IMR-90 (cell line): ENCODE results near the gene WDFY2.

Experiments
- FOS ChIP-seq: fragments of 150-350 bp; IDR thresholded peaks from 2 replicates; pipeline ENCODE4 v1.6.1; 2016; ENCODE audit warnings: low read depth, low read length
- POLR2A ChIP-seq: IDR thresholded peaks from 2 replicates; pipeline ENCODE4 v1.6.1; 2012; ENCODE audit warnings: mild to moderate bottlenecking, low read depth, low read length
- TF ChIP-seq, protein P1 (sequence below): conservative IDR thresholded peaks from 2 replicates; pipeline ENCODE4 v1.5.1; 2012; ENCODE audit warnings: mild to moderate bottlenecking, low read depth, low read length, improper control_type of control experiment

DNA sequence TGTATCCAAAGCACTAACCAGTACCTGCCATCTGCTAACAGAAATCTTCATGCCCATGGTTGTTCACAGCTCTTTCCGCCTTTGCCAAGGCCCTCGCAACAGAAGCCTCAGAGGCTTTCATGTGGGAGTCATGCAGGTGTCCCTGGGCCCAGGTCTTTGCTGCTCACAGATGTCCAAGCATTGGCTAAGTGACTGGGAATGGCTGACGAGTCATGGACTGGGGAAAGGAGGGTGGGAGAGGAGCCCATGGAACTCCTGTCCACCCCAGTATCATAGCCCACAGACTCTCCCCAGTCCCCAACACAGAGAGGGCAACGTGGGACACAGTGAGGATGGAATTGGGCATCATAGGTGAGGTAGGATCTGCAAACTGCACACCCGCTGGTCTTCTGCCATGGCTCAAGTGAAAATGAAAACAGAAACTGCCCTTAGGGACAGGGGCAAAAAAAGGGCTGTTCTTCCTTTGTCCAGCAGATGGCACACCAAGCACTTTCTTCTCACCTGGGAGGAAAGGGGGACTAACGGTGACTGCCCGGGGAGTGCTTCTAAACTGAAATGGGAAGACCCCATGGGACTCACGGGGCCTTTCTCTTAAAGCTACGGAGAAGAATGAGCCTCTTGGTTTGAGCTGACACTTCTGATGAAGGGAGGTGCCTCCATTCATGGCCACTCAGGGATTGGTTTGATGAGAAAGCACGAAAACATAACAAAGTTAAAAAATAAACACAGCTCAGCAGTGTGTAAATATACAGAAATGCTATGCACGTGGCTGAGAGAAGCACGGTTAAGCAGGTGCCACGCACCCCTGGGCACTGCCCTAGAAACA, 230.8 kb downstream of the WDFY2 start:
- TF ChIP-seq, protein P1, sequence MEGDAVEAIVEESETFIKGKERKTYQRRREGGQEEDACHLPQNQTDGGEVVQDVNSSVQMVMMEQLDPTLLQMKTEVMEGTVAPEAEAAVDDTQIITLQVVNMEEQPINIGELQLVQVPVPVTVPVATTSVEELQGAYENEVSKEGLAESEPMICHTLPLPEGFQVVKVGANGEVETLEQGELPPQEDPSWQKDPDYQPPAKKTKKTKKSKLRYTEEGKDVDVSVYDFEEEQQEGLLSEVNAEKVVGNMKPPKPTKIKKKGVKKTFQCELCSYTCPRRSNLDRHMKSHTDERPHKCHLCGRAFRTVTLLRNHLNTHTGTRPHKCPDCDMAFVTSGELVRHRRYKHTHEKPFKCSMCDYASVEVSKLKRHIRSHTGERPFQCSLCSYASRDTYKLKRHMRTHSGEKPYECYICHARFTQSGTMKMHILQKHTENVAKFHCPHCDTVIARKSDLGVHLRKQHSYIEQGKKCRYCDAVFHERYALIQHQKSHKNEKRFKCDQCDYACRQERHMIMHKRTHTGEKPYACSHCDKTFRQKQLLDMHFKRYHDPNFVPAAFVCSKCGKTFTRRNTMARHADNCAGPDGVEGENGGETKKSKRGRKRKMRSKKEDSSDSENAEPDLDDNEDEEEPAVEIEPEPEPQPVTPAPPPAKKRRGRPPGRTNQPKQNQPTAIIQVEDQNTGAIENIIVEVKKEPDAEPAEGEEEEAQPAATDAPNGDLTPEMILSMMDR: peak; percentile 79
- TF ChIP-seq POLR2A (no peak), FOS (no peak)
